Measurements from ENCODE around the gene PPARD. TPM values are rescaled to one million over a fixed set of nuclear protein-coding genes. Genes with fewer than 3 reads are reported as not detected.

PPARD gene
- total and polyA plus RNA-seq, 2 donors from 2014 or later: 13.2 to 24.4 TPM

- Histone ChIP-seq H3K4me3 (ENCODE audit: low read length in 3 of 3) (no peak overlapping the region), H3K9me3 (ENCODE audit: control insufficient read depth in 2 of 3, insufficient read depth in 1 of 3, low read length in 3 of 3) (no peaks in the 10 kb centered on the region), H3K27ac (ENCODE audit: low read depth in 2 of 2, low read length in 2 of 2) (no peak overlapping the region), H3K4me1 (ENCODE audit: control insufficient read depth in 2 of 3, insufficient read depth in 2 of 3, low read depth in 1 of 3, low read length in 3 of 3) (peaks cover 0 to 5% (median 0%) of the 10 kb centered on the region in 3 donors), H3K9ac (ENCODE audit: low read length in 3 of 3) (no peak overlapping the region), H3K27me3 (ENCODE audit: control insufficient read depth, insufficient read depth, low read length) (no peaks in the 10 kb centered on the region), H3K36me3 (ENCODE audit: control insufficient read depth in 2 of 3, insufficient read depth in 3 of 3, low read length in 3 of 3) (peaks cover 0 to 8% (median 6%) of the 10 kb centered on the region in 3 donors)
- intact Hi-C loops (cut with DNase I): no loop called here
- DNase-seq (peak in 4 of 5 donors; percentile 65 to 83 (median 77)), FAIRE-seq (no peak)
- TF ChIP-seq CTCF (IDR thresholded peaks at IDR 0.05; ENCODE audit: borderline replicate concordance, extremely low read depth, insufficient read depth): peak; percentile 53
These were observed 72.9 kb downstream of the PPARD start for GRCh38 chr6:35415065-35415891.

GRCh38 chr6:35417979-35418661 lies 75.8 kb downstream of the PPARD start:
- no peak for TF ChIP-seq CTCF (IDR thresholded peaks at IDR 0.05; ENCODE audit: borderline replicate concordance, extremely low read depth, insufficient read depth)
- Histone ChIP-seq H3K4me1 (ENCODE audit: control insufficient read depth in 2 of 3, insufficient read depth in 2 of 3, low read depth in 1 of 3, low read length in 3 of 3) (peaks cover 0 to 5% (median 0%) of the 10 kb centered on the region in 3 donors), H3K4me3 (ENCODE audit: low read length in 3 of 3) (no peak overlapping the region), H3K27ac (ENCODE audit: low read depth in 2 of 2, low read length in 2 of 2) (no peak overlapping the region), H3K9ac (ENCODE audit: low read length in 3 of 3) (no peak overlapping the region), H3K9me3 (ENCODE audit: control insufficient read depth in 2 of 3, insufficient read depth in 1 of 3, low read length in 3 of 3) (no peaks in the 10 kb centered on the region), H3K36me3 (ENCODE audit: control insufficient read depth in 2 of 3, insufficient read depth in 3 of 3, low read length in 3 of 3) (peaks cover 0 to 18% (median 11%) of the 10 kb centered on the region in 3 donors), H3K27me3 (ENCODE audit: control insufficient read depth, insufficient read depth, low read length) (no peaks in the 10 kb centered on the region)
- intact Hi-C loops (cut with DNase I): no loop called here
- FAIRE-seq (no peak), DNase-seq (no peak)

- Histone ChIP-seq H3K9ac (ENCODE audit: low read length in 3 of 3) (no peak overlapping the region), H3K4me1 (ENCODE audit: control insufficient read depth in 2 of 3, insufficient read depth in 2 of 3, low read depth in 1 of 3, low read length in 3 of 3) (peaks cover 0 to 5% (median 0%) of the 10 kb centered on the region in 3 donors), H3K4me3 (ENCODE audit: low read length in 3 of 3) (no peak overlapping the region), H3K9me3 (ENCODE audit: control insufficient read depth in 2 of 3, insufficient read depth in 1 of 3, low read length in 3 of 3) (no peaks in the 10 kb centered on the region), H3K36me3 (ENCODE audit: control insufficient read depth in 2 of 3, insufficient read depth in 3 of 3, low read length in 3 of 3) (peaks cover 0 to 21% (median 11%) of the 10 kb centered on the region in 3 donors), H3K27me3 (ENCODE audit: control insufficient read depth, insufficient read depth, low read length) (no peaks in the 10 kb centered on the region), H3K27ac (ENCODE audit: low read depth in 2 of 2, low read length in 2 of 2) (no peak overlapping the region)
- DNase-seq: peak in 2 of 5 donors; percentile 49 to 76
- intact Hi-C loops (cut with DNase I): no loop called here
- no peak for FAIRE-seq
- TF ChIP-seq CTCF (IDR thresholded peaks at IDR 0.05; ENCODE audit: borderline replicate concordance, extremely low read depth, insufficient read depth): no peak
These were observed 77.1 kb downstream of the PPARD start for GRCh38 chr6:35419417-35419816.
